GM12878 (cell line): ENCODE results near the gene PPP1R1B. TPM values are rescaled to one million over a fixed set of nuclear protein-coding genes. Genes with fewer than 3 reads are reported as not detected.

ENCODE experiments used
- ATAC-seq: fragments of 200-7000 bp; cut with Tn5 transposase; 3 replicates; pipeline ENCODE4 v1.9.1; 2020; ENCODE audit warnings: mild to moderate bottlenecking, moderate library complexity
- BruUV-seq: library from RNA; stranded (reverse); fragments of 400-500 nt; replicated peaks from 2 replicates; lab custom pipeline; 2021; lab: Mats Ljungman, UMichigan
- CTCF ChIA-PET: fragments of 300-600 bp; sonication (Branson Sonifier 250); formaldehyde crosslinking; extraction: SDS; loops from one replicate; lab custom pipeline; 2021; ENCODE audit warnings: inconsistent platforms; lab: Yijun Ruan, JAX
- POLR2A ChIA-PET: fragments of 350-600 bp; formaldehyde crosslinking; extraction: SDS; loops from one replicate; lab custom pipeline; 2021; ENCODE audit warnings: inconsistent platforms; lab: Charles Lee
- RAD21 ChIA-PET: fragments of 300-600 bp; sonication (Branson Sonifier 250); formaldehyde crosslinking; loops from one replicate; lab custom pipeline; 2023; ENCODE audit warnings: antibody characterized with exemption; ENCODE audit not compliant: unreplicated experiment; lab: Charles Lee
- SMC1A ChIA-PET: fragments of 300-600 bp; sonication (Branson Sonifier 250); formaldehyde crosslinking; loops from one replicate; lab custom pipeline; 2023; ENCODE audit not compliant: unreplicated experiment, uncharacterized antibody; lab: Charles Lee
- DNase-seq: peaks from one replicate; pipeline ENCODE4 v3.0.0-alpha.2; 2011; ENCODE audit warnings: low read depth, low spot score
- FAIRE-seq: peaks from 3 replicates; lab custom pipeline; 2011; peaks lifted over from hg19 to GRCh38; lab: Jason Lieb, UNC
- H2AFZ ChIP-seq: 2 replicates; pipeline ENCODE4 v1.6.0; 2011; ENCODE audit warnings: low read depth, low read length, control low read depth; ENCODE audit not compliant: control insufficient read depth
- H3K27ac ChIP-seq: 2 replicates; pipeline ENCODE4 v1.5.1; 2011; ENCODE audit warnings: control low read depth; ENCODE audit not compliant: control insufficient read depth, insufficient read depth
- H3K27me3 ChIP-seq, 2 experiments: replicated peaks in 1 of 2; 2 replicates each; pipeline versions ENCODE4 v1.6.0 to v1.6.1; 2011; ENCODE audit warnings: low read length in 1 of 2; ENCODE audit not compliant: control insufficient read depth in 2 of 2, insufficient read depth in 2 of 2
- H3K36me3 ChIP-seq, 2 experiments: 2 replicates each; pipeline ENCODE4 v1.5.1; 2011; ENCODE audit warnings: low read length in 1 of 2; ENCODE audit not compliant: control insufficient read depth in 2 of 2, insufficient read depth in 2 of 2
- H3K4me1 ChIP-seq: 2 replicates; pipeline ENCODE4 v1.6.1; 2011; ENCODE audit warnings: mild to moderate bottlenecking, low read length, moderate library complexity, mixed read lengths; ENCODE audit not compliant: control insufficient read depth, insufficient read depth
- H3K4me2 ChIP-seq: 2 replicates; pipeline ENCODE4 v1.6.0; 2011; ENCODE audit warnings: control low read depth; ENCODE audit not compliant: control insufficient read depth, insufficient read depth
- H3K4me3 ChIP-seq: fragments of 200-600 bp; sonication (generic); 2 replicates; pipeline ENCODE4 v1.5.1; 2016
- H3K79me2 ChIP-seq: 2 replicates; pipeline ENCODE4 v1.6.0; 2011; ENCODE audit warnings: low read length; ENCODE audit not compliant: control insufficient read depth, insufficient read depth
- H3K9ac ChIP-seq: 2 replicates; pipeline ENCODE4 v1.8.0; 2011; ENCODE audit warnings: low read length, control low read depth, mixed read lengths; ENCODE audit not compliant: control insufficient read depth, insufficient read depth
- H3K9me3 ChIP-seq: replicated peaks from 3 replicates; pipeline ENCODE4 v1.5.1; 2011; ENCODE audit warnings: mild to moderate bottlenecking, low read length; ENCODE audit not compliant: control insufficient read depth, insufficient read depth
- H4K20me1 ChIP-seq: 2 replicates; pipeline ENCODE4 v1.6.0; 2011; ENCODE audit not compliant: control insufficient read depth, insufficient read depth
- CREM ChIP-seq: IDR thresholded peaks from 2 replicates; pipeline ENCODE4 v1.6.1; 2014; ENCODE audit warnings: antibody characterized with exemption, low read depth
- EED ChIP-seq: sonication (generic); IDR thresholded peaks from 2 replicates; pipeline ENCODE4 v1.6.1; 2016; ENCODE audit warnings: antibody characterized with exemption, low read depth
- FOS ChIP-seq: IDR thresholded peaks from 3 replicates; pipeline ENCODE4 v1.6.1; 2011; ENCODE audit warnings: borderline replicate concordance; ENCODE audit not compliant: insufficient read length; ENCODE audit errors: extremely low read depth
- HDAC2 ChIP-seq: fragments of 200-600 bp; sonication (generic); IDR thresholded peaks from 2 replicates; pipeline ENCODE4 v1.6.1; 2017
- IKZF1 ChIP-seq: fragments of 450-650 bp; conservative IDR thresholded peaks from 2 replicates; pipeline ENCODE4 v1.6.1; 2017; ENCODE audit warnings: antibody characterized with exemption, mild to moderate bottlenecking
- MEF2B ChIP-seq: fragments of 450-650 bp; IDR thresholded peaks from 2 replicates; pipeline ENCODE4 v1.6.1; 2018; ENCODE audit warnings: mild to moderate bottlenecking, moderate library complexity; ENCODE audit not compliant: partially characterized antibody, poor library complexity, severe bottlenecking
- RBBP5 ChIP-seq: fragments of 200-600 bp; sonication (generic); conservative IDR thresholded peaks from 2 replicates; pipeline ENCODE4 v1.6.1; 2016
- SMC3 ChIP-seq: IDR thresholded peaks from 2 replicates; pipeline ENCODE4 v1.6.1; 2011; ENCODE audit warnings: low read length, improper control_type of control experiment, borderline replicate concordance
- TAF1 ChIP-seq: IDR thresholded peaks from 2 replicates; pipeline ENCODE4 v1.6.1; 2011; ENCODE audit warnings: mild to moderate bottlenecking, low read depth, low read length, borderline replicate concordance
- TARDBP ChIP-seq: IDR thresholded peaks from 2 replicates; pipeline ENCODE4 v1.6.1; 2016; ENCODE audit warnings: borderline replicate concordance
- YBX1 ChIP-seq: fragments of 450-650 bp; IDR thresholded peaks from 2 replicates; pipeline ENCODE4 v1.6.1; 2016; ENCODE audit warnings: antibody characterized with exemption
- ZNF274 ChIP-seq: IDR thresholded peaks from one replicate; pipeline ENCODE4 v1.8.0; 2011; ENCODE audit not compliant: insufficient read length, insufficient read depth
- whole genome bisulfite sequencing: methylation state at CpG from one replicate; pipeline ENCODE4 v1.1.6; 2016; ENCODE audit warnings: low lambda C conversion rate; ENCODE audit not compliant: insufficient replicate concordance, insufficient coverage; ENCODE audit errors: missing lambda C conversion rate; 5-methylcytosine and 5-hydroxymethylcytosine counted together
- in situ Hi-C: fragments of 300-500 bp; cut with MboI; formaldehyde crosslinking; loops from 9 replicates; pipeline ENCODE4 v1.14.3; 2018; ENCODE audit warnings: mixed read lengths
- intact Hi-C: fragments of 100-400 bp; cut with micrococcal nuclease; formaldehyde crosslinking; loops from one replicate; pipeline ENCODE4 v1.14.2; 2022; ENCODE audit not compliant: unreplicated experiment
- polyA plus RNA-seq, 11 experiments: library from polyadenylated mRNA; depleted of rRNA in 4 of 11; unstranded in 6 of 11; stranded (reverse) in 5 of 11; fragments of >200 nt; fragmentation: Nextera tagmentation in 4 of 11; fragmentation: Illumina TruSeq in 1 of 11; extraction: Ambion mirVana in 4 of 11; extraction: Trizol in 1 of 11; gene quantifications; 1 replicate in 1 of 11; 2 replicates in 10 of 11; pipeline versions ENCODE4 v1.2.1 to v1.2.3, GENCODE V29; 2011 to 2016; ENCODE audit warnings: inconsistent platforms in 2 of 11, missing spikeins in 2 of 11, low read depth in 1 of 11
- total RNA-seq, 4 experiments: library from RNA; depleted of rRNA in 3 of 4; stranded (reverse); fragments of >200 nt in 3 of 4; fragmentation: Illumina TruSeq in 1 of 4; extraction: Trizol in 1 of 4; gene quantifications; 2 replicates each; pipeline versions ENCODE4 v1.2.1 to v1.2.3, GENCODE V29; 2013 to 2021
- TF ChIP-seq, protein P1 (sequence below), 3 experiments: IDR thresholded peaks in 2 of 3; conservative IDR thresholded peaks in 1 of 3; 2 replicates each; pipeline ENCODE4 v1.5.1; 2011; ENCODE audit warnings: low read depth in 3 of 3, low read length in 3 of 3, mild to moderate bottlenecking in 3 of 3, control low read depth in 2 of 3, moderate library complexity in 2 of 3, inconsistent platforms in 1 of 3, mixed read lengths in 1 of 3; ENCODE audit not compliant: control insufficient read depth in 2 of 3, insufficient read depth in 1 of 3; ENCODE audit errors: extremely low read depth in 1 of 3
- TF ChIP-seq, protein P2 (sequence below): IDR thresholded peaks from 2 replicates; pipeline ENCODE4 v1.6.1; 2012; ENCODE audit warnings: mild to moderate bottlenecking, low read depth, low read length
- TF ChIP-seq, protein P3 (sequence below): fragments of 450-650 bp; conservative IDR thresholded peaks from 2 replicates; pipeline ENCODE4 v1.6.1; 2017; ENCODE audit warnings: mild to moderate bottlenecking, moderate library complexity

Gene PPP1R1B
- total and polyA plus RNA-seq, 10 of the 15 experiments (the other 5 are each of a cell fraction or from before 2014, with no cell fraction given), result 0.08 TPM; not detected in 9

DNA sequence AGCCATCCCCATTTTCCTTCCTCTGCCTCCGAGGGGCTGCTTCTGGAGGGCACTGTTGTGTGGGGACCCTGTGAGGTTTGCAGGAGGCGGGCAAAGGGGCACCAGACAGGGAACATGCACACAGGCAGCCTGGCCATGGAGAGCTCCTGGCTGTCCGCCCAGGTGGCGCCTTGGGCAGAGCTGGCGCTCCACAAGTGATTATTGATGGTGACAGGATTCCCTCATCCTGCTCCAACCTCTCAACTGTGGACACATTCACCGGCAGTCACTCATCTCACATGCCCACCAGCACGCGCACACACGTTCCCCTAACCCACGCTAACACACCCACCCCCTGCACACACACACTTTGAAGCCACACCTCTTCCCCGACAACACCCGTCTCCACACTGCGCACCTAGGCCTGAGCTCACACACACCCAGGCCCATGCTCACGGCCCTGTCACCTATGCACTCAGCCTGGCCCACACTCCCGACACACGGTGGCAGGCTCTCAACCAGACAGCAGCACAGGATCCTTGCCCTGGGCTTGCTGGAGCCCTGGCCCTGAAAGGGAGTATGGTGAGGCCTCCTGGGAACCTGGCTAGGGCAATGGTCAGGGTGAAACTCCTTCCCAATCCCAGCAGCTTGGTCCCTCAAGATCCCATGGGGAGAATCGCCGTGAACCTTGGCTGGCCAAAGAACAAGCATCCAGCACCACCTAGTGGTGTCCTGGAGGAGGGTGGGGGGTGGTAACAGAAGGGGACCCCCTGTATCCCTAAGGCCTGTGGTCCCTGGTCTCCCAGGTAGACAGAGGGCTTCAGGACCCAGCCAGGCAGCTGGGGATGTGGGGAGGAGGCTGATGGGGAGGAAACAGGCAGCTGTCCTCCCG, 45.1 kb downstream of the PPP1R1B start:
- Histone ChIP-seq H3K27me3 (peaks cover 3 to 6% of the 10 kb centered on the region in 2 experiments; a peak in 3 of 4 replicates), H3K36me3 (no peaks in the 10 kb centered on the region), H2AFZ (no peak overlapping the region), H3K9ac (no peak overlapping the region), H3K27ac (no peak overlapping the region), H3K4me3 (no peak overlapping the region), H3K4me1 (peaks cover 16% of the 10 kb centered on the region), H4K20me1 (no peaks in the 10 kb centered on the region; the same call in 1 of the 2 replicates), H3K79me2 (no peaks in the 10 kb centered on the region), H3K4me2 (no peak overlapping the region), H3K9me3 (no peaks in the 10 kb centered on the region)
- intact Hi-C loops, result no loop called here
- 27% methylated on average over 19 of the region's 19 CpGs for whole genome bisulfite sequencing
- CTCF ChIA-PET, result interaction anchor here (0.7 to 9.1 kb wide), 16 partner anchors 8 to 308 kb away, joined by 3 to 114 read pairs (median 6); partner anchors contain the start of genes MIEN1 and PSMD3
- TSS peak; percentile 60 for BruUV-seq
- no peak for FAIRE-seq
- in situ Hi-C loops, result no loop called here
- RAD21 ChIA-PET, result interaction anchor here (1.2 to 2.3 kb wide), 8 partner anchors 10 to 84 kb away, joined by 3 to 14 read pairs (median 6); partner anchors contain the start of gene MIEN1
- no peak for DNase-seq
- ATAC-seq, result no peak
- POLR2A ChIA-PET, result interaction anchor here (0.5 to 1.3 kb wide), 3 partner anchors 9 to 406 kb away, joined by 3 read pairs; no protein-coding TSS in a partner anchor
- SMC1A ChIA-PET, result interaction anchor here (0.7 to 2.6 kb wide), 12 partner anchors 17 to 266 kb away, joined by 3 to 10 read pairs (median 3); partner anchors contain the start of genes MIEN1 and STARD3
- TF ChIP-seq RBBP5, result no peak
- no peak for TF ChIP-seq TAF1
- TF ChIP-seq ZNF274, result no peak
- TF ChIP-seq, protein P1, sequence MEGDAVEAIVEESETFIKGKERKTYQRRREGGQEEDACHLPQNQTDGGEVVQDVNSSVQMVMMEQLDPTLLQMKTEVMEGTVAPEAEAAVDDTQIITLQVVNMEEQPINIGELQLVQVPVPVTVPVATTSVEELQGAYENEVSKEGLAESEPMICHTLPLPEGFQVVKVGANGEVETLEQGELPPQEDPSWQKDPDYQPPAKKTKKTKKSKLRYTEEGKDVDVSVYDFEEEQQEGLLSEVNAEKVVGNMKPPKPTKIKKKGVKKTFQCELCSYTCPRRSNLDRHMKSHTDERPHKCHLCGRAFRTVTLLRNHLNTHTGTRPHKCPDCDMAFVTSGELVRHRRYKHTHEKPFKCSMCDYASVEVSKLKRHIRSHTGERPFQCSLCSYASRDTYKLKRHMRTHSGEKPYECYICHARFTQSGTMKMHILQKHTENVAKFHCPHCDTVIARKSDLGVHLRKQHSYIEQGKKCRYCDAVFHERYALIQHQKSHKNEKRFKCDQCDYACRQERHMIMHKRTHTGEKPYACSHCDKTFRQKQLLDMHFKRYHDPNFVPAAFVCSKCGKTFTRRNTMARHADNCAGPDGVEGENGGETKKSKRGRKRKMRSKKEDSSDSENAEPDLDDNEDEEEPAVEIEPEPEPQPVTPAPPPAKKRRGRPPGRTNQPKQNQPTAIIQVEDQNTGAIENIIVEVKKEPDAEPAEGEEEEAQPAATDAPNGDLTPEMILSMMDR (IDR thresholded peaks at IDR 0.05 in 2 of 3, conservative IDR thresholded peaks at IDR 0.05 in 1 of 3; ENCODE audit: control insufficient read depth in 2 of 3, extremely low read depth in 1 of 3, insufficient read depth in 1 of 3, low read depth in 3 of 3, low read length in 3 of 3), result peak; percentile 47 to 56 (median 52); a peak in 5 of 6 replicates
- no peak; the same call in 1 of the 2 replicates for TF ChIP-seq IKZF1
- TF ChIP-seq MEF2B, result no peak
- TF ChIP-seq YBX1, result no peak
- TF ChIP-seq, protein P2, sequence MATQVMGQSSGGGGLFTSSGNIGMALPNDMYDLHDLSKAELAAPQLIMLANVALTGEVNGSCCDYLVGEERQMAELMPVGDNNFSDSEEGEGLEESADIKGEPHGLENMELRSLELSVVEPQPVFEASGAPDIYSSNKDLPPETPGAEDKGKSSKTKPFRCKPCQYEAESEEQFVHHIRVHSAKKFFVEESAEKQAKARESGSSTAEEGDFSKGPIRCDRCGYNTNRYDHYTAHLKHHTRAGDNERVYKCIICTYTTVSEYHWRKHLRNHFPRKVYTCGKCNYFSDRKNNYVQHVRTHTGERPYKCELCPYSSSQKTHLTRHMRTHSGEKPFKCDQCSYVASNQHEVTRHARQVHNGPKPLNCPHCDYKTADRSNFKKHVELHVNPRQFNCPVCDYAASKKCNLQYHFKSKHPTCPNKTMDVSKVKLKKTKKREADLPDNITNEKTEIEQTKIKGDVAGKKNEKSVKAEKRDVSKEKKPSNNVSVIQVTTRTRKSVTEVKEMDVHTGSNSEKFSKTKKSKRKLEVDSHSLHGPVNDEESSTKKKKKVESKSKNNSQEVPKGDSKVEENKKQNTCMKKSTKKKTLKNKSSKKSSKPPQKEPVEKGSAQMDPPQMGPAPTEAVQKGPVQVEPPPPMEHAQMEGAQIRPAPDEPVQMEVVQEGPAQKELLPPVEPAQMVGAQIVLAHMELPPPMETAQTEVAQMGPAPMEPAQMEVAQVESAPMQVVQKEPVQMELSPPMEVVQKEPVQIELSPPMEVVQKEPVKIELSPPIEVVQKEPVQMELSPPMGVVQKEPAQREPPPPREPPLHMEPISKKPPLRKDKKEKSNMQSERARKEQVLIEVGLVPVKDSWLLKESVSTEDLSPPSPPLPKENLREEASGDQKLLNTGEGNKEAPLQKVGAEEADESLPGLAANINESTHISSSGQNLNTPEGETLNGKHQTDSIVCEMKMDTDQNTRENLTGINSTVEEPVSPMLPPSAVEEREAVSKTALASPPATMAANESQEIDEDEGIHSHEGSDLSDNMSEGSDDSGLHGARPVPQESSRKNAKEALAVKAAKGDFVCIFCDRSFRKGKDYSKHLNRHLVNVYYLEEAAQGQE, result no peak
- TF ChIP-seq, protein P3, sequence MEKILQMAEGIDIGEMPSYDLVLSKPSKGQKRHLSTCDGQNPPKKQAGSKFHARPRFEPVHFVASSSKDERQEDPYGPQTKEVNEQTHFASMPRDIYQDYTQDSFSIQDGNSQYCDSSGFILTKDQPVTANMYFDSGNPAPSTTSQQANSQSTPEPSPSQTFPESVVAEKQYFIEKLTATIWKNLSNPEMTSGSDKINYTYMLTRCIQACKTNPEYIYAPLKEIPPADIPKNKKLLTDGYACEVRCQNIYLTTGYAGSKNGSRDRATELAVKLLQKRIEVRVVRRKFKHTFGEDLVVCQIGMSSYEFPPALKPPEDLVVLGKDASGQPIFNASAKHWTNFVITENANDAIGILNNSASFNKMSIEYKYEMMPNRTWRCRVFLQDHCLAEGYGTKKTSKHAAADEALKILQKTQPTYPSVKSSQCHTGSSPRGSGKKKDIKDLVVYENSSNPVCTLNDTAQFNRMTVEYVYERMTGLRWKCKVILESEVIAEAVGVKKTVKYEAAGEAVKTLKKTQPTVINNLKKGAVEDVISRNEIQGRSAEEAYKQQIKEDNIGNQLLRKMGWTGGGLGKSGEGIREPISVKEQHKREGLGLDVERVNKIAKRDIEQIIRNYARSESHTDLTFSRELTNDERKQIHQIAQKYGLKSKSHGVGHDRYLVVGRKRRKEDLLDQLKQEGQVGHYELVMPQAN, result no peak
- TF ChIP-seq FOS, result no peak
- TF ChIP-seq TARDBP, result peak; percentile 43; the same call in 1 of the 2 replicates
- TF ChIP-seq EED, result 0 out of 2 replicates have a peak, but pooled peaks have one; percentile 15
- peak; percentile 4; the same call in 1 of the 2 replicates for TF ChIP-seq SMC3
- TF ChIP-seq CREM, result no peak
- no peak for TF ChIP-seq HDAC2
